NCI-H1048 (cell line): ENCODE data around the gene TMEM219.
"Not testable (repeated sequence)": the region's sequence is repeated elsewhere in the genome, so short reads cannot be mapped to it uniquely, and the experiment has no call there.

Source experiments
- DNase-seq: peaks from one replicate; lab custom pipeline; 2025; lab: John Stamatoyannopoulos, UW

Gene TMEM219

GRCh38 chr16:29961479-29962343, at the start of gene TMEM219:
Gene TMEM219 (plus strand): TSS chr16:29962079. CDS start chr16:29963144, 1,065 bp downstream.
- peak; percentile 53 for DNase-seq

GRCh38 chr16:29912087-29912486, 49.8 kb upstream of the TMEM219 start:
- DNase-seq, result no peak

GRCh38 chr16:29913514-29913913, 48.4 kb upstream of the TMEM219 start:
- no peak for DNase-seq

- no peak for DNase-seq
These were observed 46.2 kb upstream of the TMEM219 start for GRCh38 chr16:29915590-29916247.

- no peak for DNase-seq
These were observed 44.9 kb upstream of the TMEM219 start for GRCh38 chr16:29916979-29917378.

GRCh38 chr16:29920288-29921033, 41.4 kb upstream of the TMEM219 start:
- no peak for DNase-seq

- DNase-seq, result no peak
These were observed 40.9 kb upstream of the TMEM219 start for GRCh38 chr16:29921034-29921385.

GRCh38 chr16:29922326-29922725, 39.6 kb upstream of the TMEM219 start:
- no peak for DNase-seq

GRCh38 chr16:29922986-29923501, 38.8 kb upstream of the TMEM219 start:
- no peak for DNase-seq

- no peak for DNase-seq
These were observed 36.6 kb upstream of the TMEM219 start for GRCh38 chr16:29925105-29925756.

- no peak for DNase-seq
These were observed 35.8 kb upstream of the TMEM219 start, which contains the start of gene KCTD13 for GRCh38 chr16:29925781-29926710. Gene KCTD13 (minus strand): TSS chr16:29926226. CDS start chr16:29926033, 193 bp downstream.

GRCh38 chr16:29926711-29927052, 35.2 kb upstream of the TMEM219 start:
- DNase-seq, result no peak

- no peak for DNase-seq
These were observed 34.6 kb upstream of the TMEM219 start for GRCh38 chr16:29927070-29927905.

- not testable (repeated sequence) for DNase-seq
These were observed 30.1 kb upstream of the TMEM219 start for GRCh38 chr16:29931750-29932149.

GRCh38 chr16:29940656-29941055, 21.2 kb upstream of the TMEM219 start:
- no peak for DNase-seq

GRCh38 chr16:29943846-29944799, 17.8 kb upstream of the TMEM219 start:
- DNase-seq, result no peak

GRCh38 chr16:29947897-29948296, 14.0 kb upstream of the TMEM219 start:
- no peak for DNase-seq

GRCh38 chr16:29950806-29951461, 10.9 kb upstream of the TMEM219 start:
- no peak for DNase-seq
